Lower lobe of right lung (tissue), 2 donors: ENCODE data around the gene ADGRF4. TPM values are rescaled to one million over a fixed set of nuclear protein-coding genes. Genes with fewer than 3 reads are reported as not detected.

Source experiments
- ATAC-seq, 2 donors: fragments of 200-7000 bp; cut with Tn5 transposase; one replicate each; pipeline ENCODE4 v1.9.1; 2020 to 2022; ENCODE audit warnings: mild to moderate bottlenecking in 2 of 2, moderate library complexity in 2 of 2
- DNase-seq: peaks from one replicate; pipeline ENCODE4 v3.0.0-alpha.2; 2020
- H3K27ac ChIP-seq: fragments of 200-600 bp; one replicate; pipeline ENCODE4 v1.8.0; 2022
- H3K27me3 ChIP-seq: fragments of 200-600 bp; one replicate; pipeline ENCODE4 v1.8.0; 2022; ENCODE audit warnings: low read depth
- H3K36me3 ChIP-seq: fragments of 200-600 bp; one replicate; pipeline ENCODE4 v1.8.0; 2022; ENCODE audit warnings: mild to moderate bottlenecking
- H3K4me1 ChIP-seq: fragments of 200-600 bp; one replicate; pipeline ENCODE4 v1.8.0; 2022
- H3K4me3 ChIP-seq: fragments of 200-600 bp; one replicate; pipeline ENCODE4 v1.8.0; 2022; ENCODE audit warnings: mild to moderate bottlenecking
- H3K9me3 ChIP-seq: fragments of 200-600 bp; one replicate; pipeline ENCODE4 v1.8.0; 2022
- intact Hi-C: fragments of 100-400 bp; cut with DNase I; formaldehyde crosslinking; loops from one replicate; pipeline ENCODE4 v1.11.0; 2022
- total RNA-seq: library from RNA; stranded (reverse); fragmentation: NEBNext Ultra II Directional; extraction: Animal tissue kit (Norgen Biotek cat#: 25700); gene quantifications from one replicate; pipeline ENCODE4 v1.2.1, GENCODE V29; 2021
- TF ChIP-seq, protein P1 (sequence below): fragments of 200-600 bp; IDR thresholded peaks from one replicate; pipeline ENCODE4 v1.8.0; 2022; ENCODE audit warnings: antibody characterized with exemption, mild to moderate bottlenecking
- donor health status: DM: no; HTN: yes; CAD: no; lungs with severe emphysema.

Gene ADGRF4
- total RNA-seq, 1 donor from 2014 or later: not detected

- peak; percentile 11 to 35 for ATAC-seq
- Histone ChIP-seq H3K9me3 (no peaks in the 10 kb centered on the region), H3K36me3 (no peaks in the 10 kb centered on the region), H3K27ac (no peak overlapping the region), H3K4me1 (peaks cover 5% of the 10 kb centered on the region), H3K27me3 (no peaks in the 10 kb centered on the region), H3K4me3 (no peak overlapping the region)
- TF ChIP-seq, protein P1, sequence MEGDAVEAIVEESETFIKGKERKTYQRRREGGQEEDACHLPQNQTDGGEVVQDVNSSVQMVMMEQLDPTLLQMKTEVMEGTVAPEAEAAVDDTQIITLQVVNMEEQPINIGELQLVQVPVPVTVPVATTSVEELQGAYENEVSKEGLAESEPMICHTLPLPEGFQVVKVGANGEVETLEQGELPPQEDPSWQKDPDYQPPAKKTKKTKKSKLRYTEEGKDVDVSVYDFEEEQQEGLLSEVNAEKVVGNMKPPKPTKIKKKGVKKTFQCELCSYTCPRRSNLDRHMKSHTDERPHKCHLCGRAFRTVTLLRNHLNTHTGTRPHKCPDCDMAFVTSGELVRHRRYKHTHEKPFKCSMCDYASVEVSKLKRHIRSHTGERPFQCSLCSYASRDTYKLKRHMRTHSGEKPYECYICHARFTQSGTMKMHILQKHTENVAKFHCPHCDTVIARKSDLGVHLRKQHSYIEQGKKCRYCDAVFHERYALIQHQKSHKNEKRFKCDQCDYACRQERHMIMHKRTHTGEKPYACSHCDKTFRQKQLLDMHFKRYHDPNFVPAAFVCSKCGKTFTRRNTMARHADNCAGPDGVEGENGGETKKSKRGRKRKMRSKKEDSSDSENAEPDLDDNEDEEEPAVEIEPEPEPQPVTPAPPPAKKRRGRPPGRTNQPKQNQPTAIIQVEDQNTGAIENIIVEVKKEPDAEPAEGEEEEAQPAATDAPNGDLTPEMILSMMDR: no peak
- DNase-seq: no peak
- intact Hi-C loops: no loop called here
Observed at GRCh38 chr6:47655719-47656595, 42.4 kb upstream of the ADGRF4 start.

DNA sequence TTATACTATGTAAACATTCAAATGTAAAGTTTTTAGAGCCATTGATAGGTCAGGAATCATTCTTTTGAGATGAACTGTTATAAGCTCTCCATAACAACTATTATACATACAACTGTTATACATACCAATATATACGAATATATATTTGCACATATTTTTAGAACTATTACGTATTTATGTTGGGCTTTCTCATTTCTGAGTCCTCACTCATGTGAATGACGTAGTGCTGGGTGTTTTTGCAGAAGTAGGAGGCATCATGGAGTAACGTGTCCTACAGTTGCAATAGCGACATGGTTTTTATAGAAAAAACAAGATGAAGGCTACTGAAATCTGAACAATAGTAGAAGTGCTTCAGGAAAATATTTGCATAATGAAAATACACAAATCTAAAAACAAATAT lies 36.4 kb upstream of the ADGRF4 start:
- ATAC-seq (no peak), DNase-seq (no peak)
- H3K4me3 ChIP-seq: no peak overlapping the region
- no peak overlapping the region for H3K27ac ChIP-seq
- no peaks in the 10 kb centered on the region for H3K4me1 ChIP-seq
- intact Hi-C loops: no loop called here
- TF ChIP-seq, protein P1: no peak
- H3K9me3 ChIP-seq: no peaks in the 10 kb centered on the region
- H3K36me3 ChIP-seq: no peaks in the 10 kb centered on the region
- H3K27me3 ChIP-seq: peaks cover 5% of the 10 kb centered on the region

DNA sequence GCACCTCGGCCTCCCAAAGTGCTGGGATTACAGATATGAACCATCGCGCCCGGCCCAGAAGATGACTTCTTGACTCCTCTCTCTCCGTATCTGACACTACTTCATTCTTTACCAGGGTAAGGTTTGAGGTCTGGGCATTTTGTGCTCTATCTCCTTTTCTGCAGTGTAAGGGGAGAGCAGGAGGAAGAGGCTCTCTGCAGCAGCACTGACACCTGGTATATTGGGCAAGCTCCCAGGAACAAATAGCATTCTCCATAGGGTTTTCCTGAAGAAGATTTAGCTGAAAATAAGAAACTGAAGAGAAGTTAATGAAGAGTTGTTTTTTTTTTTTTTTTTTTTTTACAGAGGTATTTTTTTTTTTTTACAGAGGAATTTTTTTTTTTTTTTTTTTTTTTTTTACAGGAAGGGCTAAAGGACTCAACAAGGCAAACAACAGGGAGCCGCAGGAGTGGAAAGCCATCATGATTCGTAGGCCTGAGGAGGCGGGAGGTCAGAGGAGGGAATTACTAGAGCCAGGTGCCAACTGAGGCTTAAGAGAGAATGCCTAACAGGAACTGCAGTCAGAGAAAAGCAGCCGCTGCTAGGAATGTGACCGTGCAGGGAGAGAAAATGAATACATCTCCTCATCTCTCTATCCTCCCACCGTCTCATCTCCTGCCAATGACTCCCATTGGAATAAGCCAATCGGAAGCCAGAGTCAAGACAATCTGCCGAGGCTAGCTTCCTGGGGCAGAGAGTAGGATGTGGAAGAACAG lies 34.7 kb upstream of the ADGRF4 start:
- Histone ChIP-seq H3K4me1 (no peaks in the 10 kb centered on the region), H3K27ac (no peak overlapping the region), H3K36me3 (no peaks in the 10 kb centered on the region), H3K4me3 (no peak overlapping the region), H3K9me3 (no peaks in the 10 kb centered on the region), H3K27me3 (peaks cover 5% of the 10 kb centered on the region)
- no peak for ATAC-seq
- intact Hi-C loops: no loop called here
- TF ChIP-seq, protein P1: no peak
- DNase-seq: no peak

GRCh38 chr6:47665112-47665511 lies 33.3 kb upstream of the ADGRF4 start:
- no peaks in the 10 kb centered on the region for H3K36me3 ChIP-seq
- no peak for DNase-seq
- peaks cover 5% of the 10 kb centered on the region for H3K27me3 ChIP-seq
- no peak overlapping the region for H3K4me3 ChIP-seq
- no peaks in the 10 kb centered on the region for H3K4me1 ChIP-seq
- H3K9me3 ChIP-seq: no peaks in the 10 kb centered on the region
- no peak overlapping the region for H3K27ac ChIP-seq
- TF ChIP-seq, protein P1: no peak
- intact Hi-C loops: no loop called here
- no peak for ATAC-seq

GRCh38 chr6:47669684-47670513 lies 28.5 kb upstream of the ADGRF4 start:
- Histone ChIP-seq H3K4me1 (no peaks in the 10 kb centered on the region), H3K36me3 (no peaks in the 10 kb centered on the region), H3K27me3 (peaks cover 3% of the 10 kb centered on the region), H3K27ac (no peak overlapping the region), H3K4me3 (no peak overlapping the region), H3K9me3 (no peaks in the 10 kb centered on the region)
- peak; percentile 43 to 46 for ATAC-seq
- TF ChIP-seq, protein P1: no peak
- no peak for DNase-seq
- intact Hi-C loops: no loop called here
